DMS79 treated with DMSO at 0.1 percent for 48 hours (cell line): ENCODE measurements around the gene PTGER3.
"Not testable (repeated sequence)": the region's sequence is repeated elsewhere in the genome, so short reads cannot be mapped to it uniquely, and the experiment has no call there.

ENCODE experiments used
- DNase-seq: peaks from one replicate; lab custom pipeline; 2025; lab: John Stamatoyannopoulos, UW

Gene PTGER3

GRCh38 chr1:70947835-70948234, 99.8 kb downstream of the PTGER3 start:
- DNase-seq, result no peak

GRCh38 chr1:70945676-70946075, 101.9 kb downstream of the PTGER3 start:
- DNase-seq, result no peak

GRCh38 chr1:70945251-70945650, 102.4 kb downstream of the PTGER3 start:
- no peak for DNase-seq

DNA sequence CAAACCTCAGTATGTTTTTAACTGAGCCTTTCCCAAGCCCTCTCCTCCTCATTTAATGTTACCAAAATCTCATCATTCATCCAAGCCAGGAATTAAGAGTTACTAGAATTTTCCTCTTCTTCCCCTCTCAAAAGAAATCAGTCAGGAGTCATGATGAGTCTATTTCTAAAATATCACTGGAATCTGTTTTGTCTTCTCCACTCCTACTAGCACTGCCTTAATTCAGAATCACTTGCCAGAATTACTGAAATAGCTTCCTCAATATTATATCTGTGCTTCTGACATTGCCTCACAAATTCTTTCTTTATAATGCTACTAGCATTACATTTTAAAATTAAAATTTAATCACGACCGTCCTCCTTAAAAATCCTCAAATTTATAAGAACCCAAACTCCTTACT, 106.1 kb downstream of the PTGER3 start:
- DNase-seq, result no peak

GRCh38 chr1:70940398-70940797, 107.2 kb downstream of the PTGER3 start:
- DNase-seq, result not testable (repeated sequence)

DNA sequence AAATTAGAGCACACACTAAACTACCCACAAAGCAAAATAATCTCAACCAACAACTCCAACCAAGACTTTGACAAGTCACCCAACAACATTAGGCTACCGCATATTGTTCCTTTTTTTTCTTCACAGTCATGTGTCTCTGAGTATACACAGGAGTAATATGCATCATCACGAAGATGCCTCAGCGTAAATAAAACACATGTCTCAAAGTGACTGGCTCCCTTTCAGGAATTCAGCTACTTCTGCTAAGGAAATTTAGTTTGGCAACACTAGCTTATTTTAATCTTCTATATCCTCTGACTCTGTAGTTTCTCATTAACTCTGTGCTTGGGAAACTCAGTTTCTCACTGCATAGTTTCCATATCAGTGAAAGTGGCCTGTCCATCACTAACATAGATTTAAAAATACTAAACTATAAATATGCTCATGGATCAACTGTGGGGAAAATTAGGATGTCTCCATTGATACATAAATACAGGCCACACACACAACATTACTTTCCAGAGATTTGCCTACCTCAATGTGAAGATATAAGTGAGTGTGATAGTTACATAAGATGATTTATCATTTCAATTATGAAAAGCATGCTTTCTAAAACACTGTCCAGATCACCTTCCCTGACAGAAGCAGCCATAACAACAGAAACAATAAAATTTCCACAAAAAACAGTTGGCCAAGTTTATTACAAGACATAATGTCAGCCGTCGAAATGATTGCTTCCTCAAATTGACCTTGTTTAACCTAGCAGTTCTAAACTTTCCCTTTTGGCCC, 113.2 kb downstream of the PTGER3 start:
- no peak for DNase-seq

DNA sequence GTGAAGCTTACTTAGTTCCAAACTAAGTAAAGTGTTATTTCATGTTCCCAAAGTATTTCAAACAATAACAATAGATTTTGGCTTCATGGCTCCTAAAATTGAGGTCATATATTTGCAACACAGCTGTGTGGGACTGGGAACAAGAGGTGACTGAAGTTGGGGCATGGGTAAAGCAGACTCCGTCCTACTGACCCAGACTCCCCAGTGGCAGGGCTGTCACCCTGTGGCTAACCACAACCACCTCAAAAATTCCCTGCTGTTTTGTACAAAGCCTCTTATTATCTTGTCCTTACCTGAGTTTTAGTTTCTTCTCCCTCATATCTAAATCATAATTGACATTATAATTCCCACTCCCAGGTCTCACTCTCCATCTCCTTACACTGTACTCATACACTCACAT, 117.6 kb downstream of the PTGER3 start:
- no peak for DNase-seq

DNA sequence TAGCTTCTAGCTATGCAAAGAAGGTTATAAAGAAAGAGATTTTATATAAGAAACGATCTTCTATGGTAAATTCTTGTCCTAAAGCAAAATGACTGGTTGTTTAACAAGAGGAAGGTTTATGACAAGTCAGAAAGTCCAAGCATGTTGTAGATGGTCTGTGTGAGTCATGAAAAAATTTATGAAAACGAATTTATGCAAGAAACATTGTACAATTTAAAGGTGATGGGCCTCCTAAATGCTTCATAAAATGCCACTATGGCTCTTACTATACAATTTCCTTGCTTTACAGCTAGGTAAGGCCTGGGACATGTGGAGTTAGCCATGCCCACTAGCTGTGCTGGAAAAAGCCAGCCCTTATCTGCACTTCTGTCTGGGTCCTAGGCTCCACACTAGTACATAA, 125.4 kb downstream of the PTGER3 start:
- DNase-seq, result no peak
